ENCODE results near the gene SERGEF.

SERGEF gene

GRCh38 chr11:17861036-17861755, 151.7 kb downstream of the SERGEF start:
- no peak for DNase-seq (ENCODE audit: low read depth in 3 of 3)

DNA sequence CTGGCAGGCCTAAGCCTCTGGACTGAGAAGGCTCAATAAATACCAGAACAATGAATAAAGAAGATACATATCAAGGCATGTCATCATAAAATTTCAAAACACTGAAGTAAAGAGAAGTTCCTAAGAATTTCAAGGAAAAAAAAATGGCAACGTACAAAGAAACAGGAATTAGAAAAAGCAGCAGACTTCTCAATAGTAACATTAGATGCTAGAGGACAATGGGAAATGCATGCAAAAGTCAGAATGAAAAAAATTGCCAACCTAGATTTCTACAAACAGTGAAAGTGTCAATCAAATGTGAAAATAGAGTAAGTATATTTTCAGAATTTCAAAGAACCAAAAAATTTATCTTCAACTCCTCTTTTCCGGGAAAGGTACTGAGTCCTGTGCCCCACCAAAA, 153.3 kb downstream of the SERGEF start:
- DNase-seq (ENCODE audit: low read depth in 3 of 3): no peak

DNA sequence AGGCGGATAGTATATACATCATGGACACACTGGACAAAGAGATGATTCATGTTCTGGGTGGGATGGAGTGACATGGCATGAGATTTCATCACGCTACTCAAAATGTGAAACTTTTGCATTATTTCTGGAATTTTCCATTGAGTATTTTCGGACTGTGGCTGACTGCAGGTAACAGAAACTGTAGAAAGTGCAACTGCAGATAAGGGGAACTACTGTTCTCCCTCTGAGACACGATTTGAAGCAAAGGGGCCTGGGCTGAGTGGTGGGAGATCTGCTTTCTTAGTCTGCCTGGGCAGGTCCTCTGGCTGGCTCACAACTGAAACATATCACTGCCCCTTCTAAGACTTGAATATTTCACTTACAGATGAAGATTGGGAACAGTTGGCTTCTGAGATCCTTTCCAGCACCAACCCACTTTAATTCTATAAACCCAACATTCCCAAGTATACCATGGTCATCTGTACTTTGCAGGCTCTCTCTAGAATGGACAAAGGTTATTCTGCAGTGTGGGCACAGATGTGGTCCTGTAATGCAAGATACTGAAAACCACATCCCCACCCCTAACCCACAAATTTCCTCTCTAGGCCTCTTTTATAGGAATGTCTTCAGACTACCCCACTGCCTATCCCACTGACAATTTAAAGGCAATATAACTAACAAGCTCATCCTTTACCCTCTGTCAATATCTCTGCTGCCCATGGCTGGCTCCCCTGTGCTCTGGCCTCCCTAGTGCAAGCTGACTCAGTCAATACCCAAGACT, 157.1 kb downstream of the SERGEF start:
- no peak for DNase-seq (ENCODE audit: low read depth in 3 of 3)

GRCh38 chr11:17853280-17853679, 159.6 kb downstream of the SERGEF start:
- no peak for DNase-seq (ENCODE audit: low read depth in 3 of 3)

DNA sequence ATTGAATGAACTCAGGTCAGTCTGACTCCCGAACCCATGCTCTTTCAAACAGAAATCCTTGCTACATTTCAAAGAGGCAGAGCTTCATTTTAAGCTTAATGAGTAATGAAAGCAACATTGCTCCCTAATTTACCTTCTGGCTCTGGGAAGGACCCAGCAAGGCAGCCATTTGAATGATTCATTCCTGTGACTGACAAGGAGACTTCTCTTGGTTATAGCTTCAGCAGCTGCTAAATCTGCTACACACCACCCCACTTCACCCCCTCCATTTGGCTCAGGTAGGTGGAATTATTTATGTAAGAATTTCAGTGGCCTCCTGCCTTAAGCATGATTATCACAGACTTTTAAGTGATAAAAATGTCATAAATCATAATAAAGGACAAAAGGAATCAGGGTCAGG, 160.6 kb downstream of the SERGEF start:
- no peak for DNase-seq (ENCODE audit: low read depth in 3 of 3)

- no peak for DNase-seq (ENCODE audit: low read depth in 3 of 3)
Measured at GRCh38 chr11:17851697-17852096, 161.2 kb downstream of the SERGEF start.

- no peak for DNase-seq (ENCODE audit: low read depth in 3 of 3)
Measured at GRCh38 chr11:17850336-17850735, 162.5 kb downstream of the SERGEF start.

DNA sequence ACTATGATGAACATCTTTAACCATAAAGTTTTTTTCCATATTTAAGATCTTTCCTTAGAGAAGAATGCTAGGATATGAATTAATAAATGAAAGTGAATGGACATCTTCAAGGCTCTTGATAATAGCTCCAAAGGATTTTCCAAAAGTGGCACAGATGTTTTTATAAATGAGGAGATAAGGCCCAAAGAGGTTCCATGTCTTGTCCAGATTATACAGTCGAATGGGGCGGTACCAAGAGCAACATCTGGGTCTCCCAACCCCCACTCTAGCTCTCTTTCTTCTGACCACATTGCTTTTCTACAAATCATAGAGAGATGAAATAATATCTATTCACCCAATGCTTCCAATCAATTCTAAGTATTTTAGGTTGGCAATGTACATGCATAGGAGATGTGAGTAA, 164.1 kb downstream of the SERGEF start:
- DNase-seq (ENCODE audit: low read depth in 3 of 3): no peak

DNA sequence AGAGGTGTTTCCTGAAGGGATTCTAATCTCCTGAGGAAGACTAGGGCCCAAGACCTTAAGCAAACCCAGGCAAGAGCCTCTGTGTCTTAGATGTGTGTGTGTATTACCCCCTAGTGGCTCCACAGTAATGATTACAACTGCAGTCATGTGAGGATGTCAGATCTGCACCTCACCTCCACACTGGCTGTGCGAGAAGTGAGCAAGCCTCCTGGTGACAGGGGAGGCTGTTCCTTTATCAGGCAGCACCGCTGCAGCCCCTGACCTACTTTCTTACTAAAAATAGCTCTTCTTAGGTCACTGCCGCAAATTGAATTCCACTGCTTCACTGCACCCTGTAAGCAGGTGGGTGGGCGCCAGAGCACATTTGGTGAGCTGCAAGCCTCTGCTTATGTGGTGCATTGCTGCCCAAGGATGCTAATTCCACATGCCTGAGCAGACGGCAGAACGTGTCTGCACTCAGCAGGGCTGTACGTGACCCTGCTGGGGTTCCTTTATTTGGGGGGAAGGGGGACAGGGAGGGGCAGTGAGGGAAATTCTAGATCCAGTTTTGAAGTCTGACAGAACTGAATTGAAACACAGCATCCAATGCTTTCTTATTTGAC, 165.9 kb downstream of the SERGEF start:
- DNase-seq (ENCODE audit: low read depth in 3 of 3): no peak

DNA sequence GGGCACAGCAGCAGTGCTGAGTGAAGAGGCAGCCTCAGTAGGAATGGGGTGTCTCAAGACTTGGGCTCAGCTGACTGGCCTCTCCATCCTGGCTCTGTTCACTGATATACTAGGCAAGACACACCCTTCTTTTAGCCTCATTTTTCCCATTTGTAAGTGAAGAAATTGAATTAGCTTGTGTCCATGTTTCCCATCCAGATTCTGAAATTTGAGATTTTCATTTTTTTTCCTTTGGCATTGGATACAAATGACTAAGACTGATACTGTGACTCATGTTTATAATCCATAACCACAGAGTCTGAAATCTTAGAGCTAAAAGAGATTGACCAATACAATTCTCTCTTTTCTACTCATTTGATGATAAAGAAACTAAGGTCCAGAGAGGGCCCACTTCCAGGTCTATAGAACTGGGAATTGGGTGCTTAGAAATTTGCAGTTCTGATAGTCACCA, 167.4 kb downstream of the SERGEF start:
- no peak for DNase-seq (ENCODE audit: low read depth in 3 of 3)

DNA sequence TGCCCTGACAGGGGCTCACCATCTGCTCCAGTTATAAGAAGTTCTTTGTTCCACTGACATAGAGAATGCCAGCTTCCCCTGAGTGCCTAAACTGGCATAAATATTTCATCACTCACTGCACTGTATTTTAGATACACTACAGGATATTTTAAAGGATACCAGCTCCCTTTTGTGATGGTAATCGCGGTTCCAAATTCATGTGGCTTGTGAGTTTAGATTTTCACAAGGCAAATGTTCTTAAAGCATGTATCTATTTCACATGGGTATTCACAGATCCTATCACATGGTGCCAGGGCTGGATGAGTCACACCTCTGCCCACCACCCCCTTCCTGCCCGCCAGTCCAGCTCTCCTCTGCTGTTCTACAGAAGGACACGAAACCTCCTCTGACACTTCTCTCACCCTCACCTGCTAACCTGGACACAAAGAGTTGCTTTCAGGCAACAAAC, 172.7 kb downstream of the SERGEF start:
- no peak for DNase-seq (ENCODE audit: low read depth in 3 of 3)

- no peak for DNase-seq (ENCODE audit: low read depth in 3 of 3)
Measured at GRCh38 chr11:17839450-17839849, 173.4 kb downstream of the SERGEF start.

DNA sequence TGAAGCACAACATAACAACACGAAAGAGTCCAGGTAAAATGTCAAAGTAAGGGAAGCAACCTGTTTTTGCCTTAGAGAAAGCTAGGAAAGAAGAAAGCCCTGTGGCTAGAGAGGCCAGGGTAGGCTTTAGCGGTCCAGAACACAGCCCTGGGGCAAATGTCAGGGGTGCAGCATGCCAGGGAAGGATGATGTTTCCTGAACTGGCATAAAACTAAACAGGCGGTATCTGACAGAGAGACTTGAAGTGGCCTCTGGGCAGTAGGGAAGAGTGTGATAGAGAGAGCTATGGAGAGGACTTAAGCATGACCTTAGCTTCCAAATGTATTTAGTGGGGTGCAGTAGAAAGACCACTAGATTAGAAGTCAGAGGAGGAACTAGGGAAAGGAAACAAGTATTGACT, 174.7 kb downstream of the SERGEF start:
- DNase-seq (ENCODE audit: low read depth in 3 of 3): no peak

DNA sequence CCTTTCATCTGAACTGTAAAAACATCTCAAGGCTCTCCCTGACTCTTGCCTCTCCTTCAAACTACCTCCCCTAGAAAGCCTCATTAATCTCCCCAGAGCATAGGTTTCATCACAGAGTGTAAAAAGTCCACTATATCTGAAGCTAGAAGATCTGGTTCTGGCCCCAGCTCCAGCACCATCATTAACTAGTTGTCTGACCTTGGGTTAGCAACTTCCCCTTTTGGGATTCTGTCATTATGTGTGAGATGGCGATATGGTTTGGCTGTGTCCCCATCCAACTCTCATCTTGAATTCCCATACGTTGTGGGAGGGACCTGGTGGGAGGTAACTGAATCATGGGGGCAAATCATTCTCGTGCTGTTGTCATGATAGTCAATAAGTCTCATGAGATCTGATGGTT, 181.0 kb downstream of the SERGEF start:
- no peak for DNase-seq (ENCODE audit: low read depth in 3 of 3)

- DNase-seq (ENCODE audit: low read depth in 3 of 3): no peak
Measured at GRCh38 chr11:17831228-17831627, 181.6 kb downstream of the SERGEF start.

GRCh38 chr11:17828311-17828751, 184.5 kb downstream of the SERGEF start:
- no peak for DNase-seq (ENCODE audit: low read depth in 3 of 3)

- no peak for DNase-seq (ENCODE audit: low read depth in 3 of 3)
Measured at GRCh38 chr11:17827006-17827405, 185.8 kb downstream of the SERGEF start.

GRCh38 chr11:17822401-17822781, 190.5 kb downstream of the SERGEF start:
- DNase-seq (ENCODE audit: low read depth in 3 of 3): no peak

GRCh38 chr11:17821648-17822400, 191.0 kb downstream of the SERGEF start:
- no peak for DNase-seq (ENCODE audit: low read depth in 3 of 3)

DNA sequence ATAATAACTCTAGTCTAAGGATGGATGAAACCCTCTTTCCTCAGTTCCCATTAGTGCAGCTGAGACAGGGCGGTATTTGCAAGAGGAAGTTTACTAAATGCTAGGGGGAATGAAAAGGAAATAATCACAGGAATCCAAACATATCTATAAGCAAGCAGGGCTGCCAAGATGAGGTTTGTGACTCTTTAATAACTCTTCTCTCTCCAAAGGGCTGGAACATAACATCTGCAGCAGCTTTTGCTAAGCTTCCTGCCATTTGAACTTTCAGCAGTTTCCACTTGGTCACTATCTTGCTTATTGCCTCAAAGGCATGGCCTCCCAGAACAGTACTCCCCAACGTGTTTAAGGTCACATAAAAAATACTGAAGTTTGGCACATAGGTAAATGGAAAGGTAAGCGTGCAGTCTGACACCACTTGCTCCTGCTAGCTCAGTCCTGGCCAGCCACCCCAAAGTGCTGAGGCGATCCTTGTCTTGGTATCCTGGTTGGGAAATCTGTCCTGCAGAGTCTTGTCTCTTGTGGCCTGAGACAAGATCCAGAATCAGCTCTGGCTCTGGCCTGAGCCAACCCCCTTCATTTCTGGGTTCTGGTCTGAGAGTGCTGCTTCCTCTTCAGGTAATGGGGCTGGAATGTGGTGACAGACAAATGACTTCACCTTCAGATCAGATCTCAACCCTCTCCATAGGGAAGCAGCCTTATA, 196.5 kb downstream of the SERGEF start:
- DNase-seq (ENCODE audit: low read depth in 3 of 3): no peak

DNA sequence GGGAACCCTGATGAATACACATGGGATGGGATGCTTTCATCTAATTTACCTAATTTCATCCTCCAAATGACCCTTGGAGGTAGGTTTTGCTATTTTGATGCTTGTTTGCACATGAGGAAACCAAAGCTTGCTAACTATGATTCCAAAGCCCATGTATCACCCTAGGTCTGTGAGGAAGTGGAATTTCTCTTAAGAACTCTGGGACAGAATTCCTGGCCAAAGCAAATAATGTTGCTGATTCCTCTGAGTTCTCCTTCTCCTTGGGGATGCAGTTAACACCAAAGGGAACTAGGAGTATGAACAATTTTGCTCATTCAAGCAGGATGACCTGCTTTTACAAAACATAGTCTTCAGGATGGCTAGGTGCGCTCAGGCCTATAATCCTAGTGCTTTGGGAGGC, 198.3 kb downstream of the SERGEF start:
- DNase-seq (ENCODE audit: low read depth in 3 of 3): no peak
